HG03039 (cell line): ENCODE results near the gene KERA.

Experiments
- ATAC-seq: cut with Tn5 transposase; IDR thresholded peaks from one replicate; pipeline ENCODE4 v1.9.1; 2021; ENCODE audit warnings: mild to moderate bottlenecking, moderate library complexity; ENCODE audit not compliant: unreplicated experiment

Gene KERA

GRCh38 chr12:91074154-91074709 is 16.4 kb upstream of the KERA start:
- no peak for ATAC-seq

- no peak for ATAC-seq
Observed at GRCh38 chr12:91073426-91073825, 15.6 kb upstream of the KERA start.

GRCh38 chr12:91072931-91073330 is 15.1 kb upstream of the KERA start:
- ATAC-seq: no peak

GRCh38 chr12:91070936-91071335 is 13.1 kb upstream of the KERA start:
- ATAC-seq: no peak

GRCh38 chr12:91065396-91065795 is 7.6 kb upstream of the KERA start:
- ATAC-seq: no peak

- ATAC-seq: no peak
Observed at GRCh38 chr12:91064640-91065039, 6.8 kb upstream of the KERA start.

- ATAC-seq: no peak
Observed at GRCh38 chr12:91061091-91061490, 3.3 kb upstream of the KERA start.

GRCh38 chr12:91059211-91059610 is 1.4 kb upstream of the KERA start:
- ATAC-seq: no peak

GRCh38 chr12:91058786-91059185 is 962 bp upstream of the KERA start:
- ATAC-seq: no peak

GRCh38 chr12:91056488-91056887 is 1.3 kb downstream of the KERA start:
- no peak for ATAC-seq

- no peak for ATAC-seq
Observed at GRCh38 chr12:91055976-91056375, 1.8 kb downstream of the KERA start.

- ATAC-seq: no peak
Observed at GRCh38 chr12:91053951-91054715, 3.7 kb downstream of the KERA start.

- ATAC-seq: no peak
Observed at GRCh38 chr12:91052026-91052425, 5.8 kb downstream of the KERA start.

GRCh38 chr12:91044586-91044985 is 13.2 kb downstream of the KERA start:
- no peak for ATAC-seq

GRCh38 chr12:91043408-91043807 is 14.4 kb downstream of the KERA start:
- no peak for ATAC-seq

- ATAC-seq: no peak
Observed at GRCh38 chr12:91040096-91040755, 17.6 kb downstream of the KERA start.

GRCh38 chr12:91037276-91037675 is 20.5 kb downstream of the KERA start:
- no peak for ATAC-seq

GRCh38 chr12:91033251-91033650 is 24.6 kb downstream of the KERA start:
- no peak for ATAC-seq

- ATAC-seq: no peak
Observed at GRCh38 chr12:91023326-91024004, 34.4 kb downstream of the KERA start.

- no peak for ATAC-seq
Observed at GRCh38 chr12:91021076-91021475, 36.7 kb downstream of the KERA start.

- ATAC-seq: no peak
Observed at GRCh38 chr12:91019455-91019854, 38.4 kb downstream of the KERA start.
